Medulla oblongata (tissue), 1 donor: ENCODE measurements around the gene XNDC1N.

Experiments
- DNase-seq: peaks from one replicate; pipeline ENCODE4 v3.0.0-alpha.2; 2015; ENCODE audit errors: extremely low spot score

XNDC1N gene, protein sequence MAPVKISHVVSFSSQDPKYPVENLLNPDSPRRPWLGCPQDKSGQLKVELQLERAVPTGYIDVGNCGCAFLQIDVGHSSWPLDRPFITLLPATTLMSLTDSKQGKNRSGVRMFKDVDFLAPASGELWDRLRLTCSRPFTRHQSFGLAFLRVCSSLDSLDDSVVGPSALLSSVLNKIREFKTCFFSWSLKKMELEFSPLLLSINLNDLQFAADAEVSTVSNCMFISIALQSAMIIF

DNA sequence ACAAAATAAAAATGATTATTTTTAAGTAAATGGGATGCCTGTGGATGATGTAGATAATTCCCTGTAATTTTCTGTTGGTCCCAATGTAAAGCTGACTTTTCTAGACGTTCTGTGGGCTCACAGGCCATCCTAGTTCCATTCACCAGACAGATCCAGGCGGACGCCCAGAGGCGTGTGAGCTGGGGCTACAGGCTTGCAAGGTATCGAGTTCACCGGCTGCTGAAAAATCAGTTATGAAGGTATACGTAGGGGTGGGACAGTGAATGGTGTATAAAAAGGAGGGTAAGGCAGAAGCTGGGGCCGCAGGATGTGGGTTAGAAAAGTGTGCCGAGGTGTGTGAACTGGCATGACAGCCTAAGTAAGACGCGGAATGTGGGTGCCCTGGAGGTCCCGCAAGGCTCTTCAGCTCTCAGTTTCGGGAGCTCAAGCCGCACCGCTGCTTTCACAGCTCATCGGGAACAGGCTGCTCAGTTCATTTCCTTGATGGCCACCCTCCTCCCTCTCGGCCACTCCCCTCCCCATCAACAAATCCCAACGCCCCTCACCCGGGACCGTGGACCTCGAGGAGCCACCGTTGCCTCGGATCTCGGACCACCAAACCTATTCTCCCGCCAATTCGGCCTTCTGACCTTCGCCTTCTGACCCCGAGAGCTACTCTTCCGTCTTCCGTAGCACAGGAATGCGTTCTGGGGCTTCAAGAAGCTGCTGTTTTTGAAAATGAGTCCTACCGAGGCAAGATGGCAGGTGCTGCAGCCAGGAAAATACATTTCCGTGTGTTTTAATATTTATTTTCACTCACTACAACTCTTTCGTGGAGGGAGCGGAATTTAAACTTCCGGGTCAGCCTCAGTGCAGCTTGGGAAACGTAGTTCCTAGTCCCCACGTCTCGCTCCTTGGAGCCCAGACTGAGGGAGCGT, at the start of gene XNDC1N:
Gene XNDC1N, minus strand, starts transcription at position 775 of the 917 bp plus-strand sequence. CDS start 5,241 bp downstream, outside the sequence.
- DNase-seq: peak; percentile 95

DNA sequence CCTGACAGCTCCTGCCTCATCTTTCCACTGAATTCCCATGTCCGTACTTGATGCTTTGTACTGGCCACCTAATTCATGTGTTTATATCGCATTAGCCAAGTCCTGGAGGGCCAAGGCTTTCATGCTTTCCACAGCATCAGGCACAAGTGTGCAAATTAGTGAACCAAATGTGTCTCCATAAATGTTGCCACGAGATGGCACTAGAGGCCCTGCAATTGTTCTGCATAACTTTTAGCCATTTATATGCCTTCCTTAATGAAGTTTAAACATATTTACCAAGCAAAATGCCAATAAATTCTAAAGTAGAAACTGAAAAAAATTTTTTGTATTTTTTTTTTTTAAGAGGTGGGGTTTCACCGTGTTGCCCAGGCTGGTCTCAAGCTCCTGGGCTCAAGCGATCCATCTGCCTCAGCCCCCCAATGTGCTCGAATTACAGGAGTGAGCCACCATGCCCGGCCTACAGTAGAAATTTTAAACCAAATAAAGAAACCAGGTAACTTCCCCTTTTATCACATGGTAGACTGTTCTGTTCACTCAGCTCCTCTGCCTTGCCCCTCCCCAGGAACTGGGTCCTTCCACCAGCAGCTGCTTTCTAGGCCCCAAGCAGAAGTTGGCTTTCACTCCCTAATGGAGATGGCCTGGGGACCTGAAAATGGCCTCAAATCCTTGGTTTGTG, 49.5 kb upstream of the XNDC1N start:
- peak; percentile 89 for DNase-seq

DNA sequence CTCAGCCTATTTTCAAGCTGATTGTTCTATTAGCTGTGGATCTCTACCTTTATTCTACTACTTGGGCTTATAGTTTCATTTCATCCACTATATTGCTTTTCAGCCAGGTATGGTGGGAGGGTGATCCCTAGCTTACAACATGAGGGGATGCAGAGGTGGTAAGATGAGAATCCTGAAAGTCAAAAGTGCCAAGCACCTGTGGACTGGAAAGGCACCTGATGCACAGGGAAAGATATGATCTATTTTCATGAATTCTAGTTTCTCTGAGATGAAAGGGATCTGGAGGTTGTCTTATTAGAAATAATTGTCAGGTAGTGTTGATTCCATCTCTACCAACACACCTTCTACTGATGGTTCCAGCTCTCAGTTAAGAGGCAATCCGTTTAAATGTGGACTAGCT, 48.7 kb upstream of the XNDC1N start:
- DNase-seq: no peak

DNA sequence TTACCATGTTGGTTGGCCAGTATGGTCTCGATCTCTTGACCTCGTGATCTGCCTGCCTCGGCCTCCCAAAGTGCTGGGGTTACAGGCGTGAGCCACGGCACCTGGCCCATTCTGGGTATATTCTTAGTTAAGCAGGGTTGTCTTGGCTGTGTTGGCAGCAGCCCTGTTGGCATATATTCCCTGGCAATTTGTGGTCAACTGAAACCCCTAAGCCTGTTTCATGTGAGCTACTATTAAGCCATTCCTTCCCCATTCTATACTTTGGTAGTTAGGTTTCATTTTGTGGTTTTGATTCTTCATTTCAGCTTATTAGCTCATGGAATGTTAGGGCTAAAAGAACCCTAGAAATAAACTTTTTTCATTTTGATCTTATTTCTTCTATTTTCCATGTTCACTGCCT, 48.2 kb upstream of the XNDC1N start:
- DNase-seq: no peak

DNA sequence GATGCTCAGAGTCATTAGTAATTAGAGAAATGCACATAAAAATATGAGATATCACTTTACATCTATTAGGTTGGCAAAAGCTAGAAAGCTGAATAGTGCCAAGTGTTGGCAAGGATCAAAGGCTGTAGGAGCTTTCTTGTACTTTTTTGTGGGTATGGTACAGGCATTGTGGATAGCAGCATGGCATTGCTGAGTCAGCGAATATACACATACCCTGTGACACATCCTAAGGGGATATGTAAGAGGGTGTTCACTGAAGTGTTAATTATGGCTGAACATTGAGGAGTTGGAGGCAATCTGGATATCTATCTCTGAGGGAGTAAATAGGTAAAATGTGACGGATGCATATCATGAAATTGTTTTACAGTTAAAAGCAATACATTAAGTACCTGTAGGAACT, 43.3 kb upstream of the XNDC1N start:
- no peak for DNase-seq

DNA sequence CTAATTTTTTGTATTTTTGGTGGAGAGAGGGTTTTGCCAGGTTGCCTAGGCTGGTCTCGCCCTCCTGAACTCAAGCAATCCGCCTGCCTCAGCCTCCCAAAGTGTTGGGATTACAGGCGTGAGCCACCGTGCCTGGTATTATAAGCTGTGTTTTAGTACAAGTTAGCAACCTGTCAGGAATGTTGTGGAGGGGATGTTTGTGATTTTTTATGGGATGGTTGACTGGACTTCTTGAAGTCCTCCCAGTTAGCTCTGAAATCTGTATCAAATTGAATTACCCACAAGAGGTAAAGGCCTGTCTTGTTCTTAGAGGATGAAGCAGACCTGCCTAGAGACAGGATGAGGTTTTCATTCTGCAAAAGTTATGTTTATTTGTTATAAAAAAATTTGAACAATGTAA, 36.2 kb upstream of the XNDC1N start:
- no peak for DNase-seq

DNA sequence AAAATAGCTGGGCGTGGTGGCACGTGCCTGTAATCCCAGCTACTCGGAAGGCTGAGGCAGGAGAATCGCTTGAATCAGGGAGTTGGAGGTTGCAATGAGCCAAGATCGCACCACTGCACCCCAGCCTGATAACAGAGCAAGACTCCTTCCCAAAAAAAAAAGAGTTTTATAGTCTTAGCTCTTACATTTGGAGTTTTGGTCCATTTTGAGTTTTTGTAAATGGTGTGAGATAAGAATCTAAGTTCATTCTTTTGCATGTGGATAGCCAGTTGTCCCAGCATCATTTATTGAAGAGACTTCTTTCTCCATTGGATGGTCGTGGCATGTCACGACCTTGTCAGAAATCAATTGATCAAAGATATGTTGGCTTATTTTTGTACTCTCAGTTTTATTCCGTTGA, 35.1 kb upstream of the XNDC1N start:
- no peak for DNase-seq

DNA sequence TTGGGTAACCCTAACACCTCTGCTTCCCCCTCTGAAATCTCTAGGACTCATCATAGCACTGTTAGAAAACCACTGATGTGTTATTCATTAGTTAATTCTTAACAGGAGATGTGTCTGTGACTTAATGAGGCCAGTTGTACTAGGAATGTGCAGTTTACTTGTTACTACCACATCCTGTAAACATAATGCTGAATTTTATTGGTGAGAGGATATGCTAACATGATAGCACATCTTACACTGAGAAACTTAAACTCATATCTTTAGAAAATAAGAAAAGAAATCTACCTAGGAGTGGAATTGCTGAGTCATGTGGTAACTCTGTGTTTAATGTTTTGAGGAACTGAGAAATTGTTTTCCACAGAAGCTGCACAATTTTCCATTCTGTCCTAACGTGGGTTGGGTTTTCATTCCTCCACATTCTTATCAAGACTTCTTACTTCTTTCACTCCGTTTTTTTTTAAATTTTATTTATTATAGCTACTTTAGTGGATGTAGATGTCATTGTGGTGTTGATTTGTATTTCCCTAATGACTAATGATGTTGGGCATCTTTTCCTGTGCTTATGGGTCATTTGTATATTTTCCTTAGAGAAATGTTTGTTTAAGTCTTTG, 34.1 kb upstream of the XNDC1N start:
- peak; percentile 45 for DNase-seq

DNA sequence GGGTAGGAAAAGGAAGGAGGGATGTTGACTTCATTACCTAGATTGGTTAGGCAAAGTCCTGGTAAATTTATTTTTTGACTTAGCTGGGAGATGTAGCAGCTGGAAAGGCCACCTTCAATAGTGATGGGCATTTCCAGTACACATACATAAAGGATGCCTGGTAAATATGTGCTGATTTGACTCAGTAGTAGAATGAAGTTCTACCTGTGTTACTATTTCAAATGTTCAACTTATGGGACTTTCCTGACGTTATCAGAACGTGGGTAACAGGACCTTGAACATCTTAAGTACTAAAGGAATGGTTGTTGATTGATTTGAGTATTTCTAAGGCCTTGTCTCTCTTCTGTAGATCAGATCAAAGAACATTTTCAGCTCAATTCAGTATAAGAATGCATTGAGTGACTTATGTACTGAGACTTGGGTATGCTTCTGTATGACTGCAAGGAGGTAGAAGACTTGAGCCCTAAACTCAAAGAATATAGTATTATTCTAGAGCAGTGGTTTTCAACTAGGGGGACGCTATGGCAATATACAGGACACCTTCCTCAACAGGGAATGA, 27.6 kb upstream of the XNDC1N start:
- DNase-seq: no peak

DNA sequence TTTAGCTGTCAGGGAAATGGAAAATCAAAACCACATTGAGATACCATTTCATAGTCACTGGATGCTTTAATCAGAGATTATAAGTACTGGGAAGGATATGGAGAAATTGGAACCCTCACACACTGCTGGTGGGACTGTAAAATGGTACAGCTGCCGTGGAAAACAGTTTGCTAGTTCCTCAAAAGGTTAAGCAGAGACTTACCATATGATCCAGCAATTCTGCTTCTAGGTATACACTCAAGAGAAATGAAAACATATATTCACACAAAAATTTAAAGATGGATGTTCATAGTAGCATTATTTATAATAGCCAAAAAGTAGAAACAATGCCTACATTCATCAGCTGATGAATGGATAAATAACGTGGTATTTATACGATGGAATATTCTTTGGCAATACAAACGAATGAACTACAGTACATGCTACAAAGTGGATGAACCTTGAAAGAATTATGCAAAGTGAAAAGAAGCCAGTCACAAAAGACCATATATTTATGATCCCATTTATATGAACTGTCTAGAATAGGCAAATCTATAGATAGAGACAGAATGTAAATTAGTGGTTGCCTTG, 23.4 kb upstream of the XNDC1N start:
- DNase-seq: no peak

DNA sequence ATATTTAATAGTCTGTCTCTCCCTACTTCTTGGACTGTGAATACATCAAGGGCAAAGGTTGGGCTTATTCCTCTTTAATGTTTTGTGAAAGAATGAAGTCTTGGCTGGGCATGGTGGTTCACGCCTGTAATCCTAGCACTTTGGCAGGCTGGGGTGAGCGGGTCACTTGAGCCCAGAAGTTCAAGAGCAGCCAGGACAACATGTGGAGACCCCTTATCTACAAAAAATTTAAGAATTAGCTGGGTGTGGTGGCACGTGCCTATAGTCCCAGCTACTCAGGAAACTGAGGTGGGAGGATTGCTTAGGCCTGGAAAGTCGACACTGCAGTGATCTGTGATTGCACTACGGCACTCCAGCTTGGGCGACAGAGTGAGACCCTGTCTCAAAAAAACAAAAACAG, 20.6 kb upstream of the XNDC1N start:
- no peak for DNase-seq

DNA sequence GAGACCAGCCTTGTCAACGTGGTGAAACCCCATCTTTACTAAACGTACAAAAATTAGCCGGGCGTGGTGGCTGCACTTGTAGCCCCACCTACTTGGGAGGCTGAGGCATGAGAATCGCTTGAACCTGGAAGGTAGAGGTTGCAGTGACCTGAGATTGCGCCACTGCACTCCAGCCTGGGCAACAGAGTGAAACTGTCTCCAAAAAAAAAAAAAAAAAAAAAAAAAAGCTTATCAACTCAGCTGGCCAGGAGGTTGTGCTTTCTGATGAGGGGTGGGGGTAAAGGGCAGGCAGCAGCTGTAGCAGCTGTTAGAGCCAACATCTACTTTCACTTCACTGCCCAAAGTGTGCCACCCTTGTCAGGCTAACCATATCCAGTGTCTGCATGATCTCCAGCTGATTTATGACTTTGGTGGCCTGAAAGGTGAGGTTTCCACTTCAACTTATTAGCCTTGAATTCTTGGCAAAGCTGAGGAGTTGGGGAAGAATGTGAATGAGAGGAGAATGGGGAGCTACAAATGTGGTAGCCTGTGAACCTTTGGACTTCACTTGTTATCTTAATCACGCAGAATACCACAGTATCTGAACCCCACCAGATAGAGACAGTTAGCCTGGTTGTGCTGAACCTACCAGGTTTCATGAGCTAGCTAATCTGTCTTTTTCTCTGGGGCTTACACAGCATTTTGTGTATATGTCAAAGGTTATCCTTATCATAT, 20.1 kb upstream of the XNDC1N start:
- DNase-seq: no peak

DNA sequence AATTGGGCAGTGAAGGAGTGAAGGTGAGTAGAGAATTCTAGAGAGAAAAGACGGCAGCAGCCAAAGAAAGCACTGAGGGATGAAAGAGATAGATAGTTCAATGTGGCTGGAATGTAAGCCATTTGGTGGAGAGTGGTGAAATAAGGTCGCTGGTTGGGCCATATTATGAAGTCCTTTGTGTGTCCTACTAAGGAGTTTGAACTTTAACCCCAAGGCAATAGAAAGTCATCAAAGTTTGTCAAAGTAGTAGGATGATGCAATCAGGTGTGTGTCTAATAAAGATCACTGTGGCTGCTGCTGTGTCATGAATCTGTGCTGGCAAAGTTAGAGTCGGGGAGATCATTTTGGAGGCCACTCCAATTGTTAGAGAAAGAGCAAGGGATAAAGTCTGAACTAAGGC, 19.1 kb upstream of the XNDC1N start:
- no peak for DNase-seq

DNA sequence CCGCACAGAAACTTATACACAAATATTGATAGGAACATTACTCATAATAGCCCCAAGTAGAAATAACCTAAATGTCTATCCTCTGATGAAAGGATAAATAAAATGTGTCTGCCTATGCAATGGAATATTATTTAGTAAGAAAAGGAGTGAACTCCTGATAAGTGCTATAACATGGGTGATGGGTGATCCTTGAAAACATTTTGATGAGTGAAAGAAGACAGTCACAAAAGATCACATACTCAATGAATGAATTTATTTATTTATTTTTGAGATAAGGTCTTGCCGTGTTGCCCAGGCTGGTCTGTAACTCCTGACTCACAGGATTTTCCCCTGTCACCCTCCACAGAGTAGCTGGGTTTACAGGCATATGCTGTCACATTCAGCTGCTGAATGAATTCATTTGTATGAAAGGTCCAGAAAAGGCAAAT, 17.8 kb upstream of the XNDC1N start:
- DNase-seq: no peak

DNA sequence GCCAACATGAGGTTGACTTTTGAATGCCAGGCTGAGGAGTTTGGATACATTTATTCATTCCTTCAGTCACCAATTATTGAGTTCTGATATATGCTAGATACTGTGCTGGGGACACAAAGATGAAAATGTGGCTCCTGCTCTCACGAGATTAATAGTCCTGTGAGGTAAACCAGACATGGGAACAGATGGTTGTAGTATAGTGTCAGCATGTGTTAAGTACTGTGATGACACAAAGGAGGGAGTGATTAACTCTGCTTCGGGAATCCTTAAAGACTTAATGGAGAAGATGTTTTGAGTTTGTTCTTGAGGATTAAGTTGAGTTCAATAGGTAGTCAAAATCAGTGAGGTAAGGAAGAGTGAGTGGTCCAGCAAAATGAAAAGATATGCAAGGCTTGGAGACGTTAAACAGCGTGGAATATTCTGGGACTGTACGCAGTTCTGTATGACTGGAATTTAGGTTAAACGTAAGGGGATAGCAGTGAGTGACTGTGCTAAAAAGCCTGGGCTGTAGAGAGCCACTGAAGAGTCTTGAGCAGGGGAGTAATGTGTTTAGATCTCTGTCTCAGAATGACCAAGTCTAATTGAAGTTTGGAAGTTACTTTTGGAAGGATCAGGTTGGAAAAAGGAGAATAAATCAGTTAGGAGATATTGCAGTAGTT, 12.3 kb upstream of the XNDC1N start:
- DNase-seq: no peak

DNA sequence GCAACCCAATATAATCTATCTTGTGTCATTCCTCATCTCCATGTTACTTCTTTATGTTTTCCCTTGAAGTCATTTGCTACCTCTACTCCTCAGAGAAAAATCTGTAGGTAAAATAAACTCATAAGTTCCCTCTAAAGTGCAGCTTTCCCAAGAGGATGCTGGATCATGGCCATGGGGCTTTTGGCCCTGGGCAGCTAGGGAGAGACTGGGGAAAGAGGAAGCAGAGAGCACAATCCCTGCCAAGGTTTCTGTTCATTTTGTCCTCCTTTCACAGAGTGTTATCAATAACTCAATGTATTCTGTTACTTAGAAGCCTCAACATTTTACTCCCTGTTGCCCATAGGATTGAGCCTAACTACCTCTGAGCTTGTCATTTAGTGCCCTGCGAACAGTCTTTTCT, 9.4 kb upstream of the XNDC1N start:
- peak; percentile 19 for DNase-seq

DNA sequence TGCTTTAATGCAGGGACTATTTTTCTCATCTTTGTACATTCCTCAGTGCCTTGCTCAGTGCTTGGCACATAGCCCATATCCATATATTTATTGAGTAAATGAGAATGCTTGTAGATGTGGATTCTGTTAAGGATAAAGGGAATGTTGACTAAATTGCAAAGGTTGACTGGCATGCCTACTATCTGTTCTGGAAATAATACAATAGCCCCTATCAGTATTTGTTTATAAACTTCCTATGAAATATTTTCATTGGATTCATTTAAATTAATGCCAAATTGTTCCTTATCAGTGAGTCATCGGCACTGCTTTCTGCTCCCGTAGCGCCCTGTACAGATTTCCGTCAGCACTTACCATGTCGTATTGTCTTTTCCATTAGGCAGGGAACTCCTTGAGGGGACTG, 8.4 kb upstream of the XNDC1N start:
- DNase-seq: no peak

DNA sequence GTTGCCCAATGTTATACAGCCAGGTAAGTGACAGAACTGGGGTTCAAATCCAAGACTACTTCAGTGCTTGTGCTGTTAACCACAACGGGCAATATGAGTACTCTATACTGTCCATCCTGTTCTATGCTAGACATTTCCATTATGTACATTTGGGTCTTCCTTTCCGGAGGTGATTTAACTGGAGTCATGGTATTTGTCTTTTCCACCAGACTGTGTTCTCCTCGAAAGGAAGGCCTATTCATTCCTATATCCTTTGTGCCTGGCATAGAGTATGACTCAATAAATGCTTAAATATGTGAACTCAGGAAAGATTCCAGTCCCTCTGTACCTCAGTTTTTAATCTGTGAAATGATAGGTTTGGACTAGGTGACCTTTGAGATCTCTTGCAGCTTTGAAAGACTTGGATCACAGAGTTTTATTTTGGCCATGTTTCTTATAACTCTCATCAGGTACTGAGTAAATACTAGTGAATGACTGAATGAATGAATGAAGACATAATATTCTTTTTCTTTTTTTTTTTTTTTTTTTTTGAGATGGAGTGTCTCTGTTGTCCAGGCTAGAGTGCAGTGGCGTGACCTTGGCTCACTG, 7.0 kb upstream of the XNDC1N start:
- DNase-seq: no peak

DNA sequence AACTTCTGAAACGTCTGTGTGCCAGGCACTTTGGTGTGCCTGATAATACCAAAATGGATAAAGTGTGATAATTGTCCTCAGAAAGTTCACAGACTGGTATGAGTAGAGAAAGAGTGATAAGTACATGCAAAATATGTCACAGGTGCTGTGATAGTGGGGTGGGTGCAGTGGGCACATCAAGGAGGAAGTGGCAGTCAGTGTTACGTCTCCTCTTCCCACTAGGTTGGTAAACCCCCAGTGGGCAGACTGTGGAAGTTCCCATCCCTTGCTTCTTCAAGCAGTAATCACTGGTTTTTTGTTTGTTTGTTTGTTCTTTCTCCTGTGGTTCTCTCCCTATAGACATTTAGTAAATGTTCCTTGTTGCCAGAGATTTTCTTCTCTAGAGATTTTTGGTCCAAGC, 5.8 kb upstream of the XNDC1N start:
- no peak for DNase-seq
